C4-2B (cell line): ENCODE measurements around the gene COQ8A.

Experiments used
- CTCF ChIP-seq: fragments of 450-650 bp; conservative IDR thresholded peaks from 2 replicates; pipeline ENCODE4 v1.5.1; 2017; ENCODE audit warnings: mild to moderate bottlenecking
- ZFX ChIP-seq: fragments of 450-650 bp; IDR thresholded peaks from 2 replicates; pipeline ENCODE4 v1.6.1; 2017

DNA sequence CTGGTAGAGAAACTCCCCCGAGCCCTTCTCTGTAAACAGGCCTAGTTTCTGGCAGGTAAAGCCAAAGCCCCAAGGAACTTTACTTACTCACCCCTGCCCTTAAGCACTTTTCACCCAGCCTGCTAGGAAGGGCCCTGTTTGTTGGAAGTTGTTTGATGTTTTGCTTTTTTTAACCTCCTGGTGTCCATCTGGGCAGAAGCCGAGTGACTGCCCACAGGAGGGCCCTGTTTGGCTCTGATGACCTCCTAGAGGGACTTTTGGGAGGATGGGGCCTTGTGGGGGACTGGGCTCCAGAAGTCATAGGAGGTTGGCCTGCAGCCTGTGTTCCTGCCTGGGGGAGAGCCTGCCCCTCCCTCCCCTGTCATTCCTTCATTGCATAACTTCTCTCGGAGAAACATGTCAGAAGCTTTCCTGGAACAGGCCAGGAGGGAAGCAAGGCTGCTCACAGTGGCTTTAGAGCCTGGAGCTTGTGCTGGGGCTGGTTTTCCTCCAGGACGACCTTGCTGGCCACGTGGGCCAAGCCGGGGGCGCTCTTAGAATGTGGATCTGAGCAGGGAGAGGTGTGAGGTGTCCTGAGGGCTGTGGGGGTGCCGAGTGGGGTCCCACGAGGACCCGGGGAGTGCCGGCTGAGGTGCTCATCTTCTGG, 33.9 kb downstream of the COQ8A start:
- TF ChIP-seq CTCF (no peak), ZFX (no peak)
